ENCODE measurements around the gene C2CD3.

C2CD3 gene

GRCh38 chr11:74035264-74035663 is 135.5 kb downstream of the C2CD3 start:
- no peak for TF ChIP-seq CTCF (conservative IDR thresholded peaks at IDR 0.05)
- no peak overlapping the region; the same call in 1 of the 2 replicates for H3K27ac ChIP-seq

DNA sequence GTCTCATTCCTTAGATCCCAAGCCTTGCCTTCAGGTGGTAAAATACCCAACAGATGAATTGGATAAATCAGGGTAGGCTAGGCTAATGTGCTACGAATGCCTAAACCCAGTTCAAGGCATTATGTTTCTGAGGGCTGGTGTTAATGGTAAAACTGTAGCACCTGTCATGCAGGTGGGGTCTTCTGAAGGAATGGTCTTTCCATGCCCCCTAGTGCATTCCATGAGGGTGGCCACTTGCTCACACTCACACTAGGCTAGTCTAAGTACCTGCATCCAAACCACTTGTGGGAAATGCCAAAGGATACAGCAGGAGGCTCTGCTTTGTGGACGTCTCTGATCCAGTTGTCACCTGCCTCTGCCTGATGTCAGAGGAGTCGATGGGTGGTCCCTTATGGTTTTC is 137.8 kb downstream of the C2CD3 start:
- no peak overlapping the region for H3K27ac ChIP-seq
- no peak for TF ChIP-seq CTCF (conservative IDR thresholded peaks at IDR 0.05)

- no peak overlapping the region for H3K27ac ChIP-seq
- TF ChIP-seq CTCF (conservative IDR thresholded peaks at IDR 0.05), result no peak
Observed at GRCh38 chr11:74030723-74031676, 139.8 kb downstream of the C2CD3 start.

DNA sequence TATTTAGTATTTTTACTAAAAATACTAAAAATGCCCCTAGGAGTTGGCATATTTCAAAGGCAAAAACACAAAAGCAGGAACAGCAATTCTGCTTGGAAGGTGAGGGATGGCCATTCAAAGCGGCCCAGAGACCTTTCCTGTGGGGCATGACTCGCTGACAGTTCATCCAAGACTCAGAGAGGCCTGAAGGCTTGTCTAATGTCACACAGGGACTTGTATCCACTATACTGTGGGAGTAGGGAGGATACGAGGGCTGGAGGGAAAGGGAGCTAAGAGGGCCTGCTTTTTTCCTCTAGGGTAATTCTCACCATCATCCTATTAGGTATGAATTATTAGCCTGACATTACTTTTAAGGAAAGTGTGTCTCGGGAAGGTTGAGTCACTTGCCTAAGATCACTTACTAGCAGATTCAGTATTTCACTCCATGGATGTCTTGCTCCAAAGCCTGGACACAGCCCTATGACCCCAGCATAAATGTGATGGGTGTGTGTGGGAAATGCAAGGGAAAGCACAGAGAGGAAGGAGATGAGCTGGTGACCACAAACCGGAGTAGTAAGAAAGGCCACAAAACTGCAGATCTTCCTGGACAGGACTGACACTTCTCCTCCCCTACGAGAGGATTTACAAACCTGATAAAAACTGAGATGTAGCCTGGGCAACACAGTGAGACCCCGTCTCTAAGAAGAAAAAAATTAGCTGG is 145.2 kb downstream of the C2CD3 start:
- no peak overlapping the region for H3K27ac ChIP-seq
- TF ChIP-seq CTCF (conservative IDR thresholded peaks at IDR 0.05), result no peak

GRCh38 chr11:74024261-74025029 is 146.4 kb downstream of the C2CD3 start:
- H3K27ac ChIP-seq, result no peak overlapping the region
- TF ChIP-seq CTCF (conservative IDR thresholded peaks at IDR 0.05), result no peak

GRCh38 chr11:74023276-74023675 is 147.5 kb downstream of the C2CD3 start:
- H3K27ac ChIP-seq, result no peak overlapping the region
- TF ChIP-seq CTCF (conservative IDR thresholded peaks at IDR 0.05), result no peak

- TF ChIP-seq CTCF (conservative IDR thresholded peaks at IDR 0.05), result no peak
Observed at GRCh38 chr11:74022546-74022945, 148.3 kb downstream of the C2CD3 start.

More at GRCh38 chr11:74022546-74022945, 148.3 kb downstream of the C2CD3 start:
- no peak overlapping the region for H3K27ac ChIP-seq
